22Rv1 (cell line): ENCODE data around the gene NCAM2.

Experiments used
- CTCF ChIP-seq: fragments of 450-650 bp; IDR thresholded peaks from 2 replicates; pipeline ENCODE4 v1.5.1; 2017; ENCODE audit warnings: mild to moderate bottlenecking
- ZFX ChIP-seq: fragments of 450-650 bp; IDR thresholded peaks from 2 replicates; pipeline ENCODE4 v1.6.1; 2017; ENCODE audit warnings: antibody characterized with exemption, borderline replicate concordance

- no peak for TF ChIP-seq CTCF
- no peak for TF ChIP-seq ZFX
Observed at GRCh38 chr21:21301013-21301412, 302.8 kb downstream of the NCAM2 start.
